Activated B cell treated with CpG ODN at 0.5 μM for 24 hours (primary cell): ENCODE measurements around the gene CTAG1A. TPM values are rescaled to one million over a fixed set of nuclear protein-coding genes. Genes with fewer than 3 reads are reported as not detected.

Source experiments
- ATAC-seq: fragments of 200-7000 bp; cut with Tn5 transposase; one replicate; pipeline ENCODE4 v1.10.0; 2021; ENCODE audit warnings: low read depth, mild to moderate bottlenecking, moderate library complexity
- CTCF ChIA-PET: fragments of 350-600 bp; sonication (Branson Sonifier 250); formaldehyde crosslinking; loops from one replicate; lab custom pipeline; 2021; ENCODE audit warnings: antibody characterized with exemption; lab: Charles Lee
- POLR2A ChIA-PET: fragments of 350-600 bp; sonication (Branson Sonifier 250); formaldehyde crosslinking; loops from one replicate; lab custom pipeline; 2021; ENCODE audit warnings: antibody characterized with exemption; lab: Charles Lee
- DNase-seq: peaks from one replicate; pipeline ENCODE4 v3.0.0; 2022
- H3K27ac Mint-ChIP-seq: one replicate; pipeline ENCODE4 v1.8.0; 2020; ENCODE audit warnings: mixed read lengths
- H3K27me3 Mint-ChIP-seq: one replicate; pipeline ENCODE4 v1.8.0; 2021; ENCODE audit warnings: mixed read lengths
- H3K36me3 Mint-ChIP-seq: one replicate; pipeline ENCODE4 v1.8.0; 2021; ENCODE audit warnings: low read depth, mixed read lengths
- H3K4me1 Mint-ChIP-seq: one replicate; pipeline ENCODE4 v1.8.0; 2021; ENCODE audit warnings: mixed read lengths
- H3K4me3 Mint-ChIP-seq: one replicate; pipeline ENCODE4 v1.8.0; 2020; ENCODE audit warnings: mild to moderate bottlenecking, mixed read lengths
- H3K9me3 Mint-ChIP-seq: one replicate; pipeline ENCODE4 v1.8.0; 2020; ENCODE audit warnings: mixed read lengths
- CTCF ChIP-seq: fragments of 200-600 bp; IDR thresholded peaks from one replicate; pipeline ENCODE4 v1.8.0; 2022; ENCODE audit warnings: antibody characterized with exemption, mild to moderate bottlenecking
- intact Hi-C: fragments of 100-400 bp; cut with micrococcal nuclease; formaldehyde crosslinking; loops from one replicate; pipeline ENCODE4 v1.15.1; 2024
- total RNA-seq: library from RNA; stranded (reverse); gene quantifications from 2 replicates; pipeline ENCODE4 v1.2.3, GENCODE V29; 2022

CTAG1A gene
- total RNA-seq, 1 donor from 2014 or later: not detected

GRCh38 chrX:154595559-154596249 is 10.8 kb downstream of the CTAG1A start:
- ATAC-seq (no peak), DNase-seq (no peak)
- Mint-ChIP-seq H3K27ac (no peak overlapping the region), H3K27me3 (peaks cover 9% of the 10 kb centered on the region), H3K36me3 (no peaks in the 10 kb centered on the region), H3K9me3 (no peaks in the 10 kb centered on the region), H3K4me1 (no peaks in the 10 kb centered on the region), H3K4me3 (no peak overlapping the region)
- POLR2A ChIA-PET: no interaction called here
- CTCF ChIA-PET: no interaction called here
- TF ChIP-seq CTCF: no peak
- intact Hi-C loops: no loop called here

- TF ChIP-seq CTCF: no peak
- H3K4me3 Mint-ChIP-seq: no peak overlapping the region
- peaks cover 9% of the 10 kb centered on the region for H3K27me3 Mint-ChIP-seq
- H3K27ac Mint-ChIP-seq: no peak overlapping the region
- intact Hi-C loops: no loop called here
- CTCF ChIA-PET: no interaction called here
- no peak for DNase-seq
- POLR2A ChIA-PET: no interaction called here
- no peaks in the 10 kb centered on the region for H3K9me3 Mint-ChIP-seq
- H3K36me3 Mint-ChIP-seq: no peaks in the 10 kb centered on the region
- H3K4me1 Mint-ChIP-seq: no peaks in the 10 kb centered on the region
- ATAC-seq: no peak
Measured at GRCh38 chrX:154596290-154596929, 11.5 kb downstream of the CTAG1A start.

- H3K27ac Mint-ChIP-seq: no peak overlapping the region
- DNase-seq (no peak), ATAC-seq (no peak)
- no peaks in the 10 kb centered on the region for H3K36me3 Mint-ChIP-seq
- CTCF ChIA-PET: no interaction called here
- H3K4me3 Mint-ChIP-seq: no peak overlapping the region
- no peaks in the 10 kb centered on the region for H3K4me1 Mint-ChIP-seq
- H3K27me3 Mint-ChIP-seq: peaks cover 8% of the 10 kb centered on the region
- intact Hi-C loops: no loop called here
- no peaks in the 10 kb centered on the region for H3K9me3 Mint-ChIP-seq
- TF ChIP-seq CTCF: no peak
- POLR2A ChIA-PET: no interaction called here
Measured at GRCh38 chrX:154597221-154597620, 12.3 kb downstream of the CTAG1A start.

- Mint-ChIP-seq H3K27me3 (peaks cover 7% of the 10 kb centered on the region), H3K4me1 (no peaks in the 10 kb centered on the region)
- no peak for DNase-seq
Measured at GRCh38 chrX:154598656-154599055, 13.7 kb downstream of the CTAG1A start.

More at GRCh38 chrX:154598656-154599055, 13.7 kb downstream of the CTAG1A start:
- ChIA-PET POLR2A (no interaction called here), CTCF (no interaction called here)
- H3K36me3 Mint-ChIP-seq: no peaks in the 10 kb centered on the region
- no peak overlapping the region for H3K27ac Mint-ChIP-seq
- no peaks in the 10 kb centered on the region for H3K9me3 Mint-ChIP-seq
- no peak for ATAC-seq
- H3K4me3 Mint-ChIP-seq: no peak overlapping the region
- TF ChIP-seq CTCF: no peak
- intact Hi-C loops: no loop called here
